OCI-LY1 (cell line): ENCODE data around the gene ERBB4.
"Not testable (repeated sequence)": the region's sequence is repeated elsewhere in the genome, so short reads cannot be mapped to it uniquely, and the experiment has no call there.

Experiments used
- H2AFZ ChIP-seq: fragments of 200-600 bp; sonication (generic), shearing (Covaris generic); 2 replicates; pipeline ENCODE4 v1.6.0; 2014; ENCODE audit warnings: antibody characterized with exemption, mild to moderate bottlenecking, low read length
- H3F3A ChIP-seq: fragments of 200-600 bp; sonication (generic), shearing (Covaris generic); 2 replicates; pipeline ENCODE4 v1.6.0; 2014; ENCODE audit warnings: mild to moderate bottlenecking, antibody characterized with exemption, low read length, moderate library complexity; ENCODE audit not compliant: insufficient read depth
- H3K27ac ChIP-seq: fragments of 200-600 bp; sonication (generic); 2 replicates; pipeline ENCODE4 v1.5.1; 2014; ENCODE audit warnings: low read length, mixed run types, mild to moderate bottlenecking, low read depth; ENCODE audit not compliant: poor library complexity, severe bottlenecking
- H3K27me3 ChIP-seq: fragments of 200-600 bp; sonication (generic); 2 replicates; pipeline ENCODE4 v1.6.0; 2014; ENCODE audit warnings: antibody characterized with exemption, mild to moderate bottlenecking, low read length, moderate library complexity; ENCODE audit not compliant: insufficient read depth
- H3K36me3 ChIP-seq: fragments of 200-600 bp; sonication (generic); 2 replicates; pipeline ENCODE4 v1.6.1; 2014; ENCODE audit warnings: mild to moderate bottlenecking, antibody characterized with exemption, low read length, moderate library complexity, mixed read lengths; ENCODE audit not compliant: insufficient read depth
- H3K4me1 ChIP-seq: fragments of 200-600 bp; sonication (generic); 2 replicates; pipeline ENCODE4 v1.5.1; 2014; ENCODE audit warnings: mild to moderate bottlenecking, low read length, moderate library complexity; ENCODE audit not compliant: insufficient read depth, severe bottlenecking
- H3K4me2 ChIP-seq: fragments of 200-600 bp; sonication (generic), shearing (Covaris generic); 2 replicates; pipeline ENCODE4 v1.6.1; 2014; ENCODE audit warnings: low read length
- H3K4me3 ChIP-seq: fragments of 200-600 bp; sonication (generic); 2 replicates; pipeline ENCODE4 v1.5.1; 2014; ENCODE audit warnings: low read length, low read depth, mild to moderate bottlenecking, mixed read lengths; ENCODE audit not compliant: poor library complexity, severe bottlenecking
- H3K79me2 ChIP-seq: fragments of 200-600 bp; shearing (Covaris generic); 2 replicates; pipeline ENCODE4 v1.6.1; 2016; ENCODE audit warnings: mixed run types, low read length, mixed read lengths; ENCODE audit not compliant: insufficient read depth
- H3K9ac ChIP-seq: fragments of 200-600 bp; sonication (generic), shearing (Covaris generic); 2 replicates; pipeline ENCODE4 v1.6.1; 2014; ENCODE audit warnings: mild to moderate bottlenecking, low read length, mixed read lengths
- H3K9me2 ChIP-seq: fragments of 200-600 bp; sonication (generic), shearing (Covaris generic); 2 replicates; pipeline ENCODE4 v1.6.1; 2014; ENCODE audit warnings: low read depth, mild to moderate bottlenecking, low read length, mixed read lengths
- H3K9me3 ChIP-seq: fragments of 200-600 bp; shearing (Covaris generic); 2 replicates; pipeline ENCODE4 v1.6.1; 2014; ENCODE audit warnings: low read length, mixed read lengths
- H4K20me1 ChIP-seq: fragments of 200-600 bp; sonication (generic), shearing (Covaris generic); 2 replicates; pipeline ENCODE4 v1.6.0; 2016; ENCODE audit warnings: mild to moderate bottlenecking, low read length; ENCODE audit not compliant: insufficient read depth
- EZH2 ChIP-seq: fragments of 200-600 bp; sonication (generic), shearing (Covaris generic); IDR thresholded peaks from 2 replicates; pipeline ENCODE4 v1.8.0; 2017; ENCODE audit warnings: borderline replicate concordance, mixed run types, mild to moderate bottlenecking, antibody characterized with exemption, low read length, moderate library complexity, mixed read lengths
- TF ChIP-seq, protein P1 (sequence below): fragments of 200-600 bp; sonication (generic), shearing (Covaris generic); IDR thresholded peaks from 2 replicates; pipeline ENCODE4 v1.5.1; 2017; ENCODE audit warnings: mild to moderate bottlenecking, antibody characterized with exemption, low read length, moderate library complexity, mixed read lengths

Gene ERBB4

DNA sequence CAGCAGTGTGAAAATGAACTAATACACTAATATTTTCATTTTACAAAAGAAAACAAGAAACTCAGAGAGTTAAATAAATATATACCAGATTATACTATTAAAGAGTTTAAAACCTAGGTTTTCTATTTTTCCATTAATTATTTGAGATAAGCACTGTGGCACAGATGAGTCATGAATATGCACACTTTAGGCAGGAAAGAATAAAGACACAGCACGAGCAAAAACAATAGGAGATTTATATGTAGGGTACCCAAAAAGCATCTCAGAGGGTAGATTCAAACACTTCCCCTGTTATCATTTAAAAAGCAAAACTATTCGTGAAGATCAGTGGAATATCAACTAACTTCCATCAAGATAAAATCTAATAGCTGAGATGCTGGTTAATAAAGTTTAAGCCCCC, 430.6 kb downstream of the ERBB4 start:
- H3K27ac ChIP-seq: no peak overlapping the region
- H3K9me2 ChIP-seq: no peaks in the 10 kb centered on the region
- no peak overlapping the region for H3K4me3 ChIP-seq
- H3K27me3 ChIP-seq: no peaks in the 10 kb centered on the region
- H3K9me3 ChIP-seq: no peaks in the 10 kb centered on the region
- no peak for TF ChIP-seq EZH2
- TF ChIP-seq, protein P1, sequence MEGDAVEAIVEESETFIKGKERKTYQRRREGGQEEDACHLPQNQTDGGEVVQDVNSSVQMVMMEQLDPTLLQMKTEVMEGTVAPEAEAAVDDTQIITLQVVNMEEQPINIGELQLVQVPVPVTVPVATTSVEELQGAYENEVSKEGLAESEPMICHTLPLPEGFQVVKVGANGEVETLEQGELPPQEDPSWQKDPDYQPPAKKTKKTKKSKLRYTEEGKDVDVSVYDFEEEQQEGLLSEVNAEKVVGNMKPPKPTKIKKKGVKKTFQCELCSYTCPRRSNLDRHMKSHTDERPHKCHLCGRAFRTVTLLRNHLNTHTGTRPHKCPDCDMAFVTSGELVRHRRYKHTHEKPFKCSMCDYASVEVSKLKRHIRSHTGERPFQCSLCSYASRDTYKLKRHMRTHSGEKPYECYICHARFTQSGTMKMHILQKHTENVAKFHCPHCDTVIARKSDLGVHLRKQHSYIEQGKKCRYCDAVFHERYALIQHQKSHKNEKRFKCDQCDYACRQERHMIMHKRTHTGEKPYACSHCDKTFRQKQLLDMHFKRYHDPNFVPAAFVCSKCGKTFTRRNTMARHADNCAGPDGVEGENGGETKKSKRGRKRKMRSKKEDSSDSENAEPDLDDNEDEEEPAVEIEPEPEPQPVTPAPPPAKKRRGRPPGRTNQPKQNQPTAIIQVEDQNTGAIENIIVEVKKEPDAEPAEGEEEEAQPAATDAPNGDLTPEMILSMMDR: no peak
- no peak overlapping the region for H2AFZ ChIP-seq
- no peaks in the 10 kb centered on the region for H3K36me3 ChIP-seq
- H3K4me2 ChIP-seq: no peak overlapping the region
- H3K4me1 ChIP-seq: no peaks in the 10 kb centered on the region
- H3F3A ChIP-seq: no peaks in the 10 kb centered on the region
- H3K9ac ChIP-seq: no peak overlapping the region
- no peaks in the 10 kb centered on the region for H3K79me2 ChIP-seq
- no peaks in the 10 kb centered on the region for H4K20me1 ChIP-seq

DNA sequence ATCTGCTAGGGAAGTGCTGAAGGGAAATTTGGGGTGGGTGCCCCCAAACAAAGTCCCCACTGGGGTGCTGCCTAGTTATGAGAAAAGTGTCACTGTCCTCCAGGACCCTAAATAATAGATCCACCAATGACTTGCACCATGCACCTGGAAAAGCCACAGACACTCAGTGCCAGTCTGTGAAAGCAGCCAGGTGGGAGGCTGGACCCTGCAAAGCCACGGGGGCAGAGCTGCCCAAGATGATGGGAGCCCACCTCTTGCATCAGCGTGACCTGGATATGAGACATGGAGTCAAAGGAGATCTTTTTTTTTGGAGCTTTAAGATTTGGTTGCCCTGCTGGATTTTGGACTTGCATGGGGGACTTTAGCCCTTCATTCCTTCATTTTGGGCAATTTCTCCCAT, 431.6 kb downstream of the ERBB4 start:
- Histone ChIP-seq H2AFZ (no peak overlapping the region), H3F3A (no peaks in the 10 kb centered on the region), H4K20me1 (no peaks in the 10 kb centered on the region), H3K9me3 (no peaks in the 10 kb centered on the region), H3K4me1 (no peaks in the 10 kb centered on the region), H3K9ac (no peak overlapping the region), H3K27ac (no peak overlapping the region), H3K36me3 (no peaks in the 10 kb centered on the region), H3K4me2 (no peak overlapping the region), H3K27me3 (no peaks in the 10 kb centered on the region), H3K9me2 (no peaks in the 10 kb centered on the region), H3K4me3 (no peak overlapping the region), H3K79me2 (no peaks in the 10 kb centered on the region)
- TF ChIP-seq, protein P1: no peak
- no peak for TF ChIP-seq EZH2

DNA sequence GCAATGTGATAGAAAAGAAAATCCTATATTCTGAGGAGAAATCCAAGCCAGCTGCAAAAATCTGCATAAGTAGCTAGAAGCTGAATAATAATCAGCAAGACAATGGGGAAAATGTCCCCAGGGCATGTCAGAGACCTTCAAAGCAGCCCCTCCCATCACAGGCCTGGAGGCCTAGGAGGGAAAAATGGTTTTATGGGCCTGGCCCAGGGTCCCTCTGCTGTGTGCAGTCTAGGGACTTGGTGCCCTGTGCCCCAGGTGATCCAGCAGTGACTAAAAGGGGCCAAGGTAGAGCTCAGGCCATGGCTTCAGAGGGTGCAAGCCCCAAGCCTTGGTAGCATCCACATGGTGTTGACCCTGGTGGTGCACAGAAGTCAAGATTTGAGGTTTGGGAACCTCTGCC, 432.1 kb downstream of the ERBB4 start:
- not testable (repeated sequence) for H3K27me3 ChIP-seq, H2AFZ ChIP-seq, H3F3A ChIP-seq, H3K4me2 ChIP-seq, H3K27ac ChIP-seq, H3K4me1 ChIP-seq, H3K36me3 ChIP-seq, H4K20me1 ChIP-seq, H3K9me2 ChIP-seq, H3K9me3 ChIP-seq, H3K79me2 ChIP-seq, H3K9ac ChIP-seq, H3K4me3 ChIP-seq

DNA sequence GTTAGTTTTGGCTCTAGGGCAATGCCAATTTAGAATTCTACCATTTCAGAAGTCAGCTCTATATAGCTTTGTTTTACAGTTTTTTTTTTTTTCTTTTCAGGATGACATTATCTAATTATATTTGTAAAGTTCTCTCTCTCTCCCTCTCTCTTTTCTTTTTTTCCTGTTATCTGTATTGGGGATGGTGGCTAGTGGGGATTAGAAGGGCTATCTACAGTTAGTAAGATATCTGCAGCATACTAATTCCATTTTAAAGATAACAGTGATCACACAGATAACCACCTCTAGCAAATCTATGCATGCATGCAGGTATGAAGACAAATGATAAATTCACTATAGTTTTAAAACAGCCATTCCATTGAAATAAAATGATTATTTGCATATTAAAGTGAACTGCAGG, 438.9 kb downstream of the ERBB4 start:
- Histone ChIP-seq H4K20me1 (no peaks in the 10 kb centered on the region), H3F3A (no peaks in the 10 kb centered on the region; the same call in 1 of the 2 replicates), H2AFZ (no peak overlapping the region), H3K9me2 (no peaks in the 10 kb centered on the region), H3K27me3 (no peaks in the 10 kb centered on the region), H3K9ac (no peak overlapping the region), H3K36me3 (no peaks in the 10 kb centered on the region), H3K4me3 (no peak overlapping the region), H3K4me1 (no peaks in the 10 kb centered on the region), H3K27ac (no peak overlapping the region), H3K4me2 (no peak overlapping the region), H3K79me2 (no peaks in the 10 kb centered on the region), H3K9me3 (no peaks in the 10 kb centered on the region)
- TF ChIP-seq EZH2: no peak
- TF ChIP-seq, protein P1: no peak
